HUDEP-2 (cell line): ENCODE measurements around the gene TUBB4B.

Source experiments
- DNase-seq, 76 experiments: peaks; one replicate each; lab custom pipeline; 2025; ENCODE audit not compliant: unreplicated experiment in 76 of 76; lab: John Stamatoyannopoulos, UW

Gene TUBB4B

GRCh38 chr9:137235424-137236237 is 5.5 kb upstream of the TUBB4B start:
- no peak for DNase-seq

- DNase-seq = peak in 69 of 76 experiments; percentile 28 to 88 (median 77)
Observed at GRCh38 chr9:137236238-137236935, 4.7 kb upstream of the TUBB4B start.

GRCh38 chr9:137236936-137237421 is 4.1 kb upstream of the TUBB4B start:
- no peak for DNase-seq

- peak in 12 of 76 experiments; percentile 16 to 51 (median 26) for DNase-seq
Observed at GRCh38 chr9:137237759-137238726, 3.0 kb upstream of the TUBB4B start.

GRCh38 chr9:137239541-137240200 is 1.4 kb upstream of the TUBB4B start:
- peak in 3 of 76 experiments; percentile 19 to 41 (median 23) for DNase-seq

- DNase-seq = peak in 70 of 76 experiments; percentile 30 to 87 (median 72)
Observed at GRCh38 chr9:137240318-137240840, 708 bp upstream of the TUBB4B start.

- DNase-seq = peak in 53 of 76 experiments; percentile 15 to 77 (median 58)
Observed at GRCh38 chr9:137241490-137242268, 592 bp downstream of the TUBB4B start.

GRCh38 chr9:137242269-137243203 is 1.4 kb downstream of the TUBB4B start:
- DNase-seq = peak in 3 of 76 experiments; percentile 12 to 31 (median 24)

GRCh38 chr9:137243266-137243625 is 2.2 kb downstream of the TUBB4B start:
- peak in 1 of 76 experiments; percentile 18 for DNase-seq

- DNase-seq = peak in 24 of 76 experiments; percentile 8 to 62 (median 33)
Observed at GRCh38 chr9:137243626-137244485, 2.8 kb downstream of the TUBB4B start.

GRCh38 chr9:137244486-137245449 is 3.7 kb downstream of the TUBB4B start:
- peak in 2 of 76 experiments; percentile 29 to 36 for DNase-seq

GRCh38 chr9:137245450-137246421 is 4.6 kb downstream of the TUBB4B start:
- DNase-seq = no peak

GRCh38 chr9:137247135-137247915 is 6.2 kb downstream of the TUBB4B start:
- DNase-seq = no peak

- DNase-seq = no peak
Observed at GRCh38 chr9:137247916-137248175, 6.8 kb downstream of the TUBB4B start.
